Endothelial cell of umbilical vein (primary cell): ENCODE results near the gene GCA.

ENCODE experiments used
- EZH2 ChIP-seq: IDR thresholded peaks from 2 replicates; pipeline ENCODE4 v1.6.1; 2012; ENCODE audit warnings: borderline replicate concordance, low read depth, mild to moderate bottlenecking, moderate library complexity, low read length, inconsistent platforms; ENCODE audit not compliant: severe bottlenecking
- JUN ChIP-seq: IDR thresholded peaks from 2 replicates; pipeline ENCODE4 v1.6.1; 2011; ENCODE audit warnings: borderline replicate concordance, low read depth; ENCODE audit not compliant: insufficient read length, insufficient read depth
- POLR2AphosphoS5 ChIP-seq: IDR thresholded peaks from 2 replicates; pipeline ENCODE4 v1.6.1; 2012; ENCODE audit warnings: low read depth, mild to moderate bottlenecking, control low read depth, low read length, moderate library complexity; ENCODE audit not compliant: insufficient read depth
- TF ChIP-seq, protein P1 (sequence below), 2 donors: IDR thresholded peaks; 1 replicate in 1 of 2; 2 replicates in 1 of 2; pipeline ENCODE4 v1.5.1; 2011; ENCODE audit warnings: low read length in 2 of 2, mild to moderate bottlenecking in 2 of 2, moderate library complexity in 2 of 2, control low read depth in 1 of 2, inconsistent platforms in 1 of 2, low read depth in 1 of 2; ENCODE audit not compliant: insufficient read depth in 1 of 2; ENCODE audit errors: extremely low read depth in 1 of 2

DNA sequence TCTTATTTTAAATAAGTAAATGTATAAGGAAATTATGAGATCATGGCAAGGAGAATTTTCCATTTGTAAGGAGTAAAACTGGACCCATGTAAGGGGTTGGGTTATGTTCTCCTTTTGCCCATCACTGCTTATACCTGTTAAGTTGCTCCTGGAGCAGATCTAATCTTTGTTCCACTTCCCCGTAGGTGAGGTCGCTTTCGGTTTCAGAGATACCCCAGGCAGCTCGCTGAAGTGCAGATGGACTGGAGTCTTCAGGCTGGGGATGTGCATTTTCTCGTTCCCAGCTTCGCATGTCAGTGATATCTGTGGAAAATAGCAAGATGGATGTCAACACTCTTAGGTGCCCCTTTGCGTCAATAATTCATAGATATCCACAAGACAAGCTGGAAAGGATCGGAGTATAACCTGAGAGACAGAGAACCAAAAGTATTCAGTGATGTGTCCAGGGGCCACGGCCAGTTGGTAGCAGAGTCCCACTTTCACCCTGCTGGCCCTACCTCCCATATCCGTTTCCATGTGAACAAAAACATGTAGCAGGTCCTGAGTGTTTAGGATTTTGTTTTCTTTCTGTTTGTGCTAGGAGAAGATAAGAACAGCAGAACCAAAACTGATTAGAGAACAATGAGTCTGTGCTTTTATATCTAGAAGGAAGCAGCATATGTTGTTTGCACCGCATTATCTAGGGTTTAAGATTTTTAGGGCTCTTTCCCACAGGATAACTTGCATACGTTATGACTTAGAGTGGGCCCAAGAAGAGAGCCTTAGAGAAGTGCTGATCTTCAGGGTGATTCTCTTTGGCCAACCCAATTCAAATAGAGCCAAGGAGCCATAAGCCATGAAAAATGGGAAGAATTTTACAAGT is 36.0 kb downstream of the GCA start:
- TF ChIP-seq EZH2 (no peak), JUN (no peak), POLR2AphosphoS5 (no peak)
- TF ChIP-seq, protein P1, sequence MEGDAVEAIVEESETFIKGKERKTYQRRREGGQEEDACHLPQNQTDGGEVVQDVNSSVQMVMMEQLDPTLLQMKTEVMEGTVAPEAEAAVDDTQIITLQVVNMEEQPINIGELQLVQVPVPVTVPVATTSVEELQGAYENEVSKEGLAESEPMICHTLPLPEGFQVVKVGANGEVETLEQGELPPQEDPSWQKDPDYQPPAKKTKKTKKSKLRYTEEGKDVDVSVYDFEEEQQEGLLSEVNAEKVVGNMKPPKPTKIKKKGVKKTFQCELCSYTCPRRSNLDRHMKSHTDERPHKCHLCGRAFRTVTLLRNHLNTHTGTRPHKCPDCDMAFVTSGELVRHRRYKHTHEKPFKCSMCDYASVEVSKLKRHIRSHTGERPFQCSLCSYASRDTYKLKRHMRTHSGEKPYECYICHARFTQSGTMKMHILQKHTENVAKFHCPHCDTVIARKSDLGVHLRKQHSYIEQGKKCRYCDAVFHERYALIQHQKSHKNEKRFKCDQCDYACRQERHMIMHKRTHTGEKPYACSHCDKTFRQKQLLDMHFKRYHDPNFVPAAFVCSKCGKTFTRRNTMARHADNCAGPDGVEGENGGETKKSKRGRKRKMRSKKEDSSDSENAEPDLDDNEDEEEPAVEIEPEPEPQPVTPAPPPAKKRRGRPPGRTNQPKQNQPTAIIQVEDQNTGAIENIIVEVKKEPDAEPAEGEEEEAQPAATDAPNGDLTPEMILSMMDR (IDR thresholded peaks at IDR 0.05; ENCODE audit: extremely low read depth in 1 of 2, insufficient read depth in 1 of 2, low read depth in 1 of 2, low read length in 2 of 2): no peak
